22Rv1 (cell line): ENCODE data around the gene EEF1AKMT3.

ENCODE experiments used
- H3K27ac ChIP-seq: fragments of 450-650 bp; 2 replicates; pipeline ENCODE4 v1.5.1; 2017
- ZFX ChIP-seq: fragments of 450-650 bp; IDR thresholded peaks from 2 replicates; pipeline ENCODE4 v1.6.1; 2017; ENCODE audit warnings: antibody characterized with exemption, borderline replicate concordance
- TF ChIP-seq, protein P1 (sequence below): fragments of 450-650 bp; IDR thresholded peaks from 2 replicates; pipeline ENCODE4 v1.5.1; 2017; ENCODE audit warnings: mild to moderate bottlenecking

The EEF1AKMT3 gene

DNA sequence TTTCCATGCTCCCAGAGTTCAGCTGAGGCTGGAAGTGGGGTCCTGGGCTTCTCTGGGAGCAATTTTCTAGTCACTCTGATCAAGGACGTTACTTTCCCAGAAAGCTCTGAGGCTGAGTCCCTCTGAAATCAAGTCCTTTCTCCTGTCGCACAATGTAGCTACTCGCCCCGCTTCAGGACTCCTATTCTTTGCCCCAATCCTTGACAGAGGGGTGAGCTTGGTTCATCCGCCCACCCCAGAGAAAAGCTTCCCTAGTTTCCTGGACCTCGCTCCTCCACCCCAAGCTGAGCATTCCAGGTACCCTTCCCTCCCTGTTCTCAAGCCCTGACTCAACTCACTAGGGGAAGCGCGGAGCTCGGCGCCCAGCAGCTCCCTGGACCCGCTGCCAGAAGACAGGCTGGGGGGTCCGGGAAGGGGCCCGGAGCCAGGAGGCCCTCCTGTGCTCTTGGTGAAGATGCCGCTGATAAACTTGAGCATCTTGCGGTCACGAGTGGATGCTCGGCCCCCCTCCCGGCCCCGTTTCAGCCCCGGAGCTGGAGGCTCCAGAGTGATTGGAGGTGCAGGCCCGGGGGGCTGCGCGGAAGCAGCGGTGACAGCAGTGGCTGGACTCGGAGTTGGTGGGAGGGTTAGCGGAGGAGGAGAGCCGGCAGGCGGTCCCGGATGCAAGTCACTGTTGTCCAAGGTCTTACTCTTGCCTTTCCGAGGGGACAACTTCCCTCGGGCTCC is 35.5 kb upstream of the EEF1AKMT3 start:
- H3K27ac ChIP-seq, result no peak overlapping the region
- TF ChIP-seq ZFX, result no peak
- TF ChIP-seq, protein P1, sequence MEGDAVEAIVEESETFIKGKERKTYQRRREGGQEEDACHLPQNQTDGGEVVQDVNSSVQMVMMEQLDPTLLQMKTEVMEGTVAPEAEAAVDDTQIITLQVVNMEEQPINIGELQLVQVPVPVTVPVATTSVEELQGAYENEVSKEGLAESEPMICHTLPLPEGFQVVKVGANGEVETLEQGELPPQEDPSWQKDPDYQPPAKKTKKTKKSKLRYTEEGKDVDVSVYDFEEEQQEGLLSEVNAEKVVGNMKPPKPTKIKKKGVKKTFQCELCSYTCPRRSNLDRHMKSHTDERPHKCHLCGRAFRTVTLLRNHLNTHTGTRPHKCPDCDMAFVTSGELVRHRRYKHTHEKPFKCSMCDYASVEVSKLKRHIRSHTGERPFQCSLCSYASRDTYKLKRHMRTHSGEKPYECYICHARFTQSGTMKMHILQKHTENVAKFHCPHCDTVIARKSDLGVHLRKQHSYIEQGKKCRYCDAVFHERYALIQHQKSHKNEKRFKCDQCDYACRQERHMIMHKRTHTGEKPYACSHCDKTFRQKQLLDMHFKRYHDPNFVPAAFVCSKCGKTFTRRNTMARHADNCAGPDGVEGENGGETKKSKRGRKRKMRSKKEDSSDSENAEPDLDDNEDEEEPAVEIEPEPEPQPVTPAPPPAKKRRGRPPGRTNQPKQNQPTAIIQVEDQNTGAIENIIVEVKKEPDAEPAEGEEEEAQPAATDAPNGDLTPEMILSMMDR, result no peak

- TF ChIP-seq, protein P1, result peak; percentile 75
- TF ChIP-seq ZFX, result no peak
- H3K27ac ChIP-seq, result no peak overlapping the region
These were observed 34.6 kb upstream of the EEF1AKMT3 start for GRCh38 chr12:57737467-57738460.

DNA sequence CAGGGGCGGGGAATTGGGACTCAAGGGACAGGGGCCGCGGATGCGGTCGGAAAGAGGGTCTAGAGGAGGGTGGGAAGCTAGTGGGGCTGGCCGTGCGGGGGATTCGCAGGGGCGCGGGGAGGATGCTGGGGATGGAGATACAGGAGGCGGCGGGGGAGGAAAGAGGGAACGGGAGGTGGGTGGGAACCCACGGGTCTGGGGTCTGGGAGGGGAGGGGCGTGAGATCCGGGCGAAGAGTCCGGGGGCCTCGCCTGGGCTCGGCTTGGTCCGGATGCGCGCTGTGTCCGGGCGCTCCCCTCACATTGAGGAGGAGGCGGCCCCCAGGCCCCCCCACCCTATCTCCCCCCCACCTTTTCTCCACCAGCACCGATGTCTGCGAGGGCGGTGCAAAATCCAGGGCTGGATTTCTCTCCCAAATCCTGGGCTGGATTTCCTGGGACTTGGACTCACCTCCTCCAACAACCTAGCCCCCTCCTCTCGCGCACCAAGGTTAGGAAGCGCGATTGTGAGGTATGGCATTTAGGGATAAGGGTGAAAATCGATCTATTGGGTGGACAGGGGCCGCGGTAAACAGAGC is 33.7 kb upstream of the EEF1AKMT3 start, which contains the start of gene AGAP2:
Gene AGAP2, minus strand, starts transcription at position 82 of the 577 bp plus-strand sequence. CDS start 496 bp downstream, outside the sequence.
- no peak within 1 kb of the TSS for H3K27ac ChIP-seq
- TF ChIP-seq ZFX, result no peak
- TF ChIP-seq, protein P1, result no peak

- TF ChIP-seq, protein P1, result no peak
- TF ChIP-seq ZFX, result no peak
- no peak overlapping the region for H3K27ac ChIP-seq
These were observed 33.0 kb upstream of the EEF1AKMT3 start for GRCh38 chr12:57739387-57739786.

- no peak for TF ChIP-seq ZFX
- TF ChIP-seq, protein P1, result no peak
- H3K27ac ChIP-seq, result no peak overlapping the region
These were observed 32.4 kb upstream of the EEF1AKMT3 start for GRCh38 chr12:57739914-57740538.

DNA sequence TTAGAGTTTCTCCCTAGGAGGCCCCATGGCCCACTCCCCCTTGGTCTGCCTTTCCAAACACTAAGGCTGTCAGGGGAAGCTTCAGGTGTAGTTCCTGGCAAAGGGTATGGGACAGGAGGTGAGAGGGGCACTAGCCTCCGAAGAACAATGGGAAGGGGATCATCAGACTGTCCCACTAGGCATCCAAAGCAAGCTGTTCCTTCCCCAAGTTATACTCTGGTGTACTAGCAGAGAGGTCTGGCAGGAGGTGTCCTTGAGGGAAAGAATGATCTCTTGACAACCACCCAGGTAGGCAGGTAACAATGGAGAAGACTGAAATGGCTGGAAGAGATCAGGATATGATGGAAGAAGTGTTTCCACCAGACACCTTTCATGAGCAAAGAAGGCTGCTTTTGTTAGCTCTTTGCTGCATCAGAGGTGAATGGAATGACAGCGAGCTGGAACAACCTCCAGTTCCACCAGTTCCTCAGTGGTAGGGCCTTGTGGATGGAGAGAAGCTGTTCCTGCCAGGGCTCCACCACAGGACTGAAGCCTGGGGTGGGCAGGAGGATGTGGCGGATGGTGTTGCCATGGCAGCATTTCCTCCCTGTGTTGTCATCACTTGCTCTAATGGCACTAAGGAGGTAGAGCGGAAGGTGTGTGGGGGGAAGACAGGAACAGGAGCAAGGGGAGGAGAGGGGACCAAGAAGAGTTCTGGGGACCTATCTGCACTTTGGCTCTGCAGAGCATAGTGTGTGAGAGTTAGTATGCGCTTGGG is 31.6 kb upstream of the EEF1AKMT3 start:
- H3K27ac ChIP-seq, result no peak overlapping the region
- TF ChIP-seq, protein P1, result no peak
- TF ChIP-seq ZFX, result no peak
